ES-I3 (cell line): Measurements from ENCODE around the gene LRRC4C.

Experiments
- H3K36me3 ChIP-seq: 2 replicates; pipeline ENCODE4 v1.6.1; 2013; ENCODE audit warnings: mild to moderate bottlenecking, low read length, control low read depth, moderate library complexity; ENCODE audit not compliant: insufficient read depth
- H3K4me1 ChIP-seq: 2 replicates; pipeline ENCODE4 v1.6.1; 2013; ENCODE audit warnings: mild to moderate bottlenecking, control low read depth, low read length; ENCODE audit not compliant: insufficient read depth
- H3K9ac ChIP-seq: 2 replicates; pipeline ENCODE4 v1.6.1; 2013; ENCODE audit warnings: low read depth, mild to moderate bottlenecking, low read length, moderate library complexity
- H3K9me3 ChIP-seq: 2 replicates; pipeline ENCODE4 v1.6.1; 2013; ENCODE audit warnings: mild to moderate bottlenecking, low read length, moderate library complexity; ENCODE audit not compliant: control insufficient read depth, insufficient read depth

LRRC4C gene

GRCh38 chr11:41399323-41399722, 60.1 kb downstream of the LRRC4C start:
- no peak overlapping the region for H3K9ac ChIP-seq
- H3K9me3 ChIP-seq = no peaks in the 10 kb centered on the region
- H3K4me1 ChIP-seq = peaks cover 22% of the 10 kb centered on the region
- no peaks in the 10 kb centered on the region for H3K36me3 ChIP-seq

GRCh38 chr11:41398175-41398574, 61.3 kb downstream of the LRRC4C start:
- Histone ChIP-seq H3K9me3 (no peaks in the 10 kb centered on the region), H3K4me1 (peaks cover 33% of the 10 kb centered on the region), H3K36me3 (no peaks in the 10 kb centered on the region), H3K9ac (no peak overlapping the region)

GRCh38 chr11:41394521-41395195, 64.8 kb downstream of the LRRC4C start:
- Histone ChIP-seq H3K4me1 (peaks cover 45% of the 10 kb centered on the region), H3K9me3 (no peaks in the 10 kb centered on the region), H3K36me3 (no peaks in the 10 kb centered on the region), H3K9ac (no peak overlapping the region)

- H3K9me3 ChIP-seq = no peaks in the 10 kb centered on the region
- H3K9ac ChIP-seq = no peak overlapping the region
- H3K36me3 ChIP-seq = no peaks in the 10 kb centered on the region
- H3K4me1 ChIP-seq = peaks cover 45% of the 10 kb centered on the region
These were observed 66.9 kb downstream of the LRRC4C start for GRCh38 chr11:41392596-41392995.

- no peaks in the 10 kb centered on the region for H3K36me3 ChIP-seq
- H3K9ac ChIP-seq = no peak overlapping the region
- H3K4me1 ChIP-seq = peaks cover 26% of the 10 kb centered on the region
- no peaks in the 10 kb centered on the region for H3K9me3 ChIP-seq
These were observed 69.8 kb downstream of the LRRC4C start for GRCh38 chr11:41389623-41390130.

GRCh38 chr11:41384329-41384728, 75.1 kb downstream of the LRRC4C start:
- no peaks in the 10 kb centered on the region for H3K9me3 ChIP-seq
- H3K4me1 ChIP-seq = peaks cover 8% of the 10 kb centered on the region
- no peaks in the 10 kb centered on the region for H3K36me3 ChIP-seq
- H3K9ac ChIP-seq = no peak overlapping the region

GRCh38 chr11:41383768-41384167, 75.7 kb downstream of the LRRC4C start:
- H3K9me3 ChIP-seq = no peaks in the 10 kb centered on the region
- peaks cover 8% of the 10 kb centered on the region for H3K4me1 ChIP-seq
- H3K36me3 ChIP-seq = no peaks in the 10 kb centered on the region
- no peak overlapping the region for H3K9ac ChIP-seq

GRCh38 chr11:41382927-41383326, 76.5 kb downstream of the LRRC4C start:
- Histone ChIP-seq H3K4me1 (peaks cover 11% of the 10 kb centered on the region), H3K9me3 (no peaks in the 10 kb centered on the region), H3K9ac (no peak overlapping the region), H3K36me3 (no peaks in the 10 kb centered on the region)

- Histone ChIP-seq H3K9me3 (no peaks in the 10 kb centered on the region), H3K4me1 (peaks cover 11% of the 10 kb centered on the region), H3K36me3 (no peaks in the 10 kb centered on the region), H3K9ac (no peak overlapping the region)
These were observed 80.4 kb downstream of the LRRC4C start for GRCh38 chr11:41379084-41379483.

GRCh38 chr11:41377709-41378394, 81.6 kb downstream of the LRRC4C start:
- H3K4me1 ChIP-seq = peaks cover 8% of the 10 kb centered on the region
- no peaks in the 10 kb centered on the region for H3K9me3 ChIP-seq
- H3K9ac ChIP-seq = no peak overlapping the region
- H3K36me3 ChIP-seq = no peaks in the 10 kb centered on the region

GRCh38 chr11:41351825-41352224, 107.6 kb downstream of the LRRC4C start:
- H3K9me3 ChIP-seq = no peaks in the 10 kb centered on the region
- H3K9ac ChIP-seq = no peak overlapping the region
- no peaks in the 10 kb centered on the region for H3K4me1 ChIP-seq
- H3K36me3 ChIP-seq = no peaks in the 10 kb centered on the region

- H3K36me3 ChIP-seq = no peaks in the 10 kb centered on the region
- H3K9me3 ChIP-seq = no peaks in the 10 kb centered on the region
- H3K9ac ChIP-seq = no peak overlapping the region
- no peaks in the 10 kb centered on the region for H3K4me1 ChIP-seq
These were observed 113.4 kb downstream of the LRRC4C start for GRCh38 chr11:41346042-41346441.

- no peak overlapping the region for H3K9ac ChIP-seq
These were observed 125.2 kb downstream of the LRRC4C start for GRCh38 chr11:41334007-41334933.

GRCh38 chr11:41333357-41333756, 126.1 kb downstream of the LRRC4C start:
- Histone ChIP-seq H3K9ac (no peak overlapping the region), H3K36me3 (no peaks in the 10 kb centered on the region), H3K4me1 (no peaks in the 10 kb centered on the region), H3K9me3 (no peaks in the 10 kb centered on the region)

More at GRCh38 chr11:41334007-41334933, 125.2 kb downstream of the LRRC4C start:
- no peaks in the 10 kb centered on the region for H3K4me1 ChIP-seq
- H3K36me3 ChIP-seq = no peaks in the 10 kb centered on the region
- no peaks in the 10 kb centered on the region for H3K9me3 ChIP-seq
